ENCODE measurements around the gene TMED1.
"Not testable (repeated sequence)": the region's sequence is repeated elsewhere in the genome, so short reads cannot be mapped to it uniquely, and the experiment has no call there.

Gene TMED1

DNA sequence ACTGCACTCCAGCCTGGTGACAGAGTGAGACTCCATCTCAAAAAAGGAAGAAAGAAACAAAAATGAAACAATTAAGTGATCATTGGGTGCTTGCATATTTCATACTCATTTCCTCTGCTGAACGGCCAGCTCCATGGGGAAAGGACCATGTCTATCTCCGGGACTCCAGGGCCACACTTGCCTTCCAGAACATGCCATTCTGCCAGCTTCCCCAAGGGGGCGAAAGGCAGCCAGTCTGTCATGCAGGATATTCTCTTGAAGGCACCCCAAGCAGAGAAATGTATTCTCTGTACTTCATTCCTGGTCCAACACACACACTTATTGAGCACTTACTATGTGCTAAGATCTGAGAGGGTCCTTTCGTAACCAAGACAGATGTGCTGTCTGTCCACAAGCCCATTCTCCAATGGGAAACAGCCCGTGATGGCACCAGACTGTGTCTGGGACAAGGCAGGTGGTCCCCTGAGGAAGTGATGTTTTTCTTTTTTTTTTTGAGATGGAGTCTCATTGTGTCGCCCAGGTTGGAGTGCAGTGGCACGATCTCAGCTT, 25.2 kb upstream of the TMED1 start:
- DNase-seq: no peak

- DNase-seq: no peak
Observed at GRCh38 chr19:10858204-10858828, 22.3 kb upstream of the TMED1 start.

DNA sequence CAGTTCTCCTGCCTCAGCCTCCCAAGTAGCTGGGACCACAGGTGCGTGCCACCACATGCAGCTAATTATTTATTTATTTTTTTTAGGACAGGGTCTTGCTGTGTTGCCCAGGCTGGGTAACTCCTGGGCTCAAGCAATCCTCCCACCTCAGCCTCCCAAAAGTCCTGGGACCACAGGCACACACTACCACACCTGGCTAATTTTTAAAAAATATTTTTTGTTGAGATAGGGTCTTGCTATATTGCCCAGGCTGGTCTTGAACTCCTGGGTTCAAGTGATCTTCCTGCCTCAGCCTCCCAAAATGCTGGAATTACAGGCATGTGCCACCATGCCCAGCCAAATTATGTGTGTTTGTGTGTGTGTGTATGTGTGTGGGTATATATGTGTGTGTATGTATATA, 20.9 kb upstream of the TMED1 start:
- DNase-seq: not testable (repeated sequence)

DNA sequence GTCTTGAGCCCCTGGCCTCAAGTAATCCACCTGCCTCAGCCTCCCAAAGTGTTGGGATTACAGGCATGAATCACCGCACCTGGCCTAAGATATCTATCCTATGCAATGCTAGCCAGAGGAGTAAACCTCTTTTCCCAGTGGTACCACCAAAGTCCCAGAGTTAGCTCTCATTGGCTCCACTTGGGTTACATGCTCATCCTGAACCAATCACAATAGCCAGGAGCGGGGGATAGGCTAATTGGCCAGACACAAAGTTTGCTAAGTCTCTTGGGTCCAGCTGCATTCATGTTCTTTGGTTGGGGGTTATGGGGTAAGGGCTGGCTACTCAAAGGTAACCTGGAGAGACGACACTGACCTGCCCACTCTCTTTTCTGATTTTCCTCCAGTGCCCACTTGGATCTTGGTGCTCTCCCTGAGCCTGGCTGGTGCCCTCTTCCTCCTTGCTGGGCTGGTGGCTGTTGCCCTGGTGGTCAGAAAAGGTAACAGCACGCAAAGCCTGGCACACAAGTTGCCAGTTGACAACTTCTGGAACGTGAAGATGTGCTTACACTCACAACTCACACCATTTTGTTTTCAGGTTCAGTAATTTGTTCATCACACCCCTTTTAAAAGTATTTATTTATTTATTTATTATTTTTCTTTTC, 20.0 kb upstream of the TMED1 start:
- no peak for DNase-seq

DNA sequence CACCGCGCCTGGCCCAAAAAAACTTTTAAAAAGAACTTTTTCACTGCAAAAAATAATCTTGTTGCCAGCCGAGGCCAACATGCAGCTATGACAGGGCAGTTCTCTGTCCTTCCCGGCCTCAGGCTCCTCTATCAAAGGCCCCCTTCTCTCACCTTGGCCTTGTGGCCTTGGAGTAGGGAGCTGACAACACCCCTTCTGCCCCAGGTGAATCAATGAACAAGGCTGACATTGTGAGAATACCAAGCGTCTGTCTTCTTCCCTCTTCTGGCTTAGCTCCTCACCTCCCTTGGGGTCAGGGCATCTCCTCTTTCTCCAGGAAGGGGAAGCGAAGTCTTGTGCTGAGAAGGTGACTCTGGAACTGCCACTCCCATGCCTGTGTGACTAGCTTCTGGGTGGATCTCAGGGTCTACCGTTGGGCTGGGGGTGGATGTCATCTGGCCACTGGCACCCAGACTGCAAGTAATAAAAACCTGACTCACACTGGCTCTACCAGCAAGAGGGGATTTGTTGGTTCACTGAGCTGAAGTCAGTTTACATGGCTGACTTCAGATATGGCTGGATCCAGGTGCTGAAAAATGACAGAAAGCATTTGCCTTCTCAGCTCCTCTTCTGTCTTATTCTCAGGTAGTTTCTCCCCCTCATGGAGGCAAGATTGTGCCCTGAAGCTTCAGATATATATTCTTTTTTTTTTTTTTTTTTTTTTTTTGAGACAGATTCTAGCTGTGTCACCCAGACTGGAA, 18.5 kb upstream of the TMED1 start:
- no peak for DNase-seq

DNA sequence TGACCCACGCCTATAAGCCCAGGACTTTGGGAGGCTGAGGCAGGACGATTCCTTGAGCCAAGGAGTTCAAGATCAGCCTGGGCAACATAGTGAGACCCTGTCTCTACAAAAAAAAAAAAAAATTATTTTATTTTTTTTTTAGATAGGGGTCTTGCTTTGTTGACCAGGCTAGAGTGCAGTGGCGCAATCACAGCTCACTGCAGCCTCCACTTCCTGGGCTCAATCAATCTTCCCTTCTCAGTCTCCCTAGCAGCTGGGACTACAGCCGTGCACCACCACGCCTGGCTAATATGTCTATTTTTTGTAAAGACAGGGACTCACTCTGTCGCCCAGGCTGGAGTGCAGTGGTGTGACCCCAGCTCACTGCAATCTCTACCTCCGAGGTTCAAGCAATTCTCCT, 16.9 kb upstream of the TMED1 start:
- no peak for DNase-seq

GRCh38 chr19:10852098-10852800, 16.2 kb upstream of the TMED1 start:
- no peak for DNase-seq

- no peak for DNase-seq
Observed at GRCh38 chr19:10850631-10851030, 14.6 kb upstream of the TMED1 start.

DNA sequence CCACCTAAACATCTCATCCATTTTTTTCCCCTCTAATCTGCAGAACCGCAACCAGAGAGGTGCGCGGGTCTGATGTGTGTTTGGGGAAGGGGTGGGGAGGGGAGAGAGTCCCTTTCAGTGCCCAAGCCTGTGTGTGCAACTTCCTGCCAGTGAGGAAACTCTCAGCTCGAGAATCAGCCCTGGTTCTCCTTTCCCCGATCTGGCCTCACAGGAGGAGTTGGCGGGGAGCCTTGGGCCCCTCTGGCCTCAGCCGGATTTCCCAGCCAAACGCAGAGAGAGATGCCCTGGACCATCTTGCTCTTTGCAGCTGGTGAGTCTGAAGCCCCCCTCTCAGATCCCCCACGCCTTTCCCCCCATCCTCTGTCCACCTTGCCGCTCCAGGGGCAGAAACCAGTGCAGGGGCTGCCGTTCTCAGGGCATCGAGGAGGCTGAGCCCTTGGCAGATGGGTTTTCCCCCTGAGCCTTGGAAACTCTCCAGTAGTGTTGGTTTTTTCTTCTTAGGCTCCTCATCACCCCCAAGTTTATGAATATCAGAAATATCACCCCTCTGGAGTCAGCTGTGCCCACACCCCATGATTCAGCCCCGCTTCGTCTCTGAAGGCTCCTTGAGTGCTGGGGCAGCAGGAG, 12.3 kb upstream of the TMED1 start, which contains the start of gene C19orf38:
TSS of gene C19orf38 (plus strand) at position 186 of the 627 bp plus-strand sequence. CDS start at position 280, 94 bp downstream.
- no peak for DNase-seq

DNA sequence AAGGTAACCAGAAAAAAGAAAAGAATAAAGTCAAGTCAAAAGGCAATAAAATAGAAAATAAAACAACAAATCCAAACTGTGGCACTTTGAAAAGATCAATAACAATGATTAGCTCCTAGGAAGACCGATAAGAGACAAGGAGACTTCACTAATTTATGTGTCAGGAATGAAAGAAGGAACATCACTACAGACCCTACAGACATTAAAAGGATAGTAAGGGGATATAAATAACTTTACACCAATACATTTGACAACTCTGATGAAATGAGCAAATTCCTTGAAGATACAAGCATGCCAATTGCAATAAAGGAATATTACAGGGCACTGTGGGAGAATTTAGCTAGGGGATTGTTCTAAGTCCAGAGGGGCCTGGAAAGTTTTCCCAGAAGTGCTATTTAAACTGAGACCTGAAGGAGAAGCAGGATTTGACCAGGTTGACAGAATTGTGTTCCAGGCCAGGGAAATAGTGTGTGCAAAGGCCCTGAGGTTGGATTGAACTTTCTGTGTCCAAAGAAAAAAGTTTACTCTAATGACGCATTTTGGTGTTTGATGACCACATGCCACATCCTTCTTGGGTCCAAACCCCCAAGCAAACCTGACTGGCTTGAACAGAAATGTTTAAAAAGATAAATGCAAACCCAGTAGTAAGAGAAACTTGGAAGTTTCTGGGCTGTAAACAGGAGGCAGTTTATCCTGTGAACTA, 10.6 kb upstream of the TMED1 start:
- no peak for DNase-seq

GRCh38 chr19:10842788-10843187, 6.8 kb upstream of the TMED1 start:
- DNase-seq: no peak

GRCh38 chr19:10839114-10840050, 3.4 kb upstream of the TMED1 start:
- no peak for DNase-seq

GRCh38 chr19:10838377-10838776, 2.4 kb upstream of the TMED1 start:
- no peak for DNase-seq

- not testable (repeated sequence) for DNase-seq
Observed at GRCh38 chr19:10837649-10838048, 1.6 kb upstream of the TMED1 start.

GRCh38 chr19:10836479-10837330, 693 bp upstream of the TMED1 start:
- no peak for DNase-seq

- no peak for DNase-seq
Observed at GRCh38 chr19:10835089-10835753, 791 bp downstream of the TMED1 start.

DNA sequence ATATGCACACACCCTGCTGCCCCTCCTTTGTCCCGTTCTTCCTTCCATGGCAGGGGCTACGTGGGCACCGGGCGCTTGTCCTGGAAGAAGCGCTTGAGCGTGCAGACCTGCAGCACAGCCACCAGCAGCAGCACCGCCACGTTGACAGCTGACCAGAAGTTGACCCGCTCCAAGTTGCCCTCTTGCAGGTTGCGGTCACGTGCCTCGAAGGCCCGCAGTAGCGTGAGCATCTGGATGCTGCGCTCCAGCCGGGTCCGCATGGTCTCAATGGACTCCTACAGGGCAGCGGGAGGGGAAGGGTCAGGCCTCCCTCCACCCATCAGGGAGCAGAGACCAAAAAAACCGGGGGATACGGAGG, 3.1 kb downstream of the TMED1 start:
- no peak for DNase-seq

GRCh38 chr19:10831987-10832938, 3.7 kb downstream of the TMED1 start:
- DNase-seq: no peak

Measured in NCI-H526 treated with DMSO at 0.1 percent for 48 hours (cell line).